ENCODE results near the gene SF3B1.
"Not testable (repeated sequence)": the region's sequence is repeated elsewhere in the genome, so short reads cannot be mapped to it uniquely, and the experiment has no call there.

SF3B1 gene

DNA sequence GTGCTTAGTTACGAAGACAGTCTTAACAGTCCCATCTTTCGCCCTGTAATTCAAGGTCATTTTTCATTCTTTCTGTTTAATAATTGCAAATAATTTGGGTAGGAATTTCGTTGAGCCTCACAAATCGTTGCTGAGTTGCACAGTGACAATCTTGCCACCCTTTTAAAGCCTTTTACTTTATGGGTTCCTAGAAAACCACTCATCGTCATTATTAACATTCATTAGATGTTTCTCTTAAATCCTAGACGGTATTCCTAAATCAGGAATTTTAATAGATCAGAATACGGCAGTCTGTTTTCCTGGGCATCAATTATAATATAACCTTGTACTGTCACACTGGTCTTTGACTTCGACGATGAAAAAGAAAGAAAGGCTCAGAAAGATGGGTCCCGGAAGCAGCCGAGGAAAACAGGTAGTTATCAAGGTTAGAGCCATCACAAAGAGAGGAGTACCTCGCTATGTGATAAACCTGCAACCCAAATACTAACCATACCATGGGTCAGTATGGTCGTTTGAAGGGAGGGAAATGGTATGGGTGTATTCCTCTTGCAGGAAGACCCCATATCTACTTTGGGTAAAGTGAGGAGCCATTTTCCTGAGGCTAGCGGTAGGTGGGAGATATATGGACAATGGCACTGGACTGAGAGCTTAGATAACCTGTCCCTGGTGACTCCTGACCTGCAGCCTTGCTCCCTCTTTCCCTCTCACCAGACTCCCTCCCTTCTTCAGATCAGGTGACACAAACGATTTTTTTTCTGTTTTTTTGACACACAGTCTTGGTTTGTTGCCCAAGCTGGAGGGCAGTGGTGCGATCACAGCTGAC lies 981 bp upstream of the SF3B1 start:
- no peak for ATAC-seq

DNA sequence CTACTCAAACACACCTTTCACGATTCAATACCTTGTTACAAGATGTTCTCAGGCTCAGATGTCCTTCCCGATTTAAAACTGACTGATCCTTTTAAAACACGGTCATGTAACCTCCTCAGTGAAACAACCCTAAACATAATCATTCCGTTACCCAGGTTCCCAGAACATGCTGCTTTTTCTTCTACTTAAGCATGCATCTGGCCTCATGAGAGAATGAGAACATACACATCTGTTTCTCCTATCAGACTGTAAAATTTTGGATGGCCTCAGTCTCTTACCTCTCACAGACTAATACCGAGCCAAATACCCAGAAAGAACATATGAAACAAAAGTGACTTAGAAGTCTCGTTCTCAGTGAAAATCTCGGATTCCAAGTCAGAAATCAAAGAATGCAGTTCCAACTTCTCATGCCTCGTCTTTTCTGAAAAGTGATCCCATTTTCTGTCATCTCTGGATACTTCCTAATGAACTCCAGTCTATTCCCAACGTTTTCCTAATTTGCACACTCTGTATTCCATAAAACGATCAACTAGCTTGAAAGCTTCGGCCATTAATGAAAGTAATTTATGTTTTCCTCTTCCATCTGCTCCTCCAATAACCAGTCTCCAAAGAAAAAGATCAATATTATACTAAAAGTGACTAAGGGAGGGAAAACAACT lies 919 bp downstream of the SF3B1 start:
- ATAC-seq = peak in 1 of 2 donors; percentile 8

DNA sequence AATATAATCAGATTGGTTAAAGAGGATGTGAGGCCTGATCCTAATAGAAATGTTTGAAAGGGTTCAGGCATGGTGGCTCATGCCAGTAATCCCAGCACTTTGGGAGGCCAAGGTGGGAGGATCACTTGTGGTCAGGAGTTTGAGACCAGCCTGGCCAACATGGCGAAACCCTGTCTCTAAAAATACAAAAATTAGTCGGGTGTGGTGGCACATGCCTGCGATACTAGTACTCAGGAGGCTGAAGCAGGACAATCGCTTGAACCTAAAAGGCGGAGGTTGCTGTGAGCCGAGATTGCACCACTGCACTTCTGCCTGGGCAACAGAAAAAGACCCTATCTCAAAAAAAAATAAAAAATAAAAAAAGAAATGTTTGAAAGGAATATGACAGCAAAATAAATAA lies 2.3 kb downstream of the SF3B1 start:
- ATAC-seq = not testable (repeated sequence)

DNA sequence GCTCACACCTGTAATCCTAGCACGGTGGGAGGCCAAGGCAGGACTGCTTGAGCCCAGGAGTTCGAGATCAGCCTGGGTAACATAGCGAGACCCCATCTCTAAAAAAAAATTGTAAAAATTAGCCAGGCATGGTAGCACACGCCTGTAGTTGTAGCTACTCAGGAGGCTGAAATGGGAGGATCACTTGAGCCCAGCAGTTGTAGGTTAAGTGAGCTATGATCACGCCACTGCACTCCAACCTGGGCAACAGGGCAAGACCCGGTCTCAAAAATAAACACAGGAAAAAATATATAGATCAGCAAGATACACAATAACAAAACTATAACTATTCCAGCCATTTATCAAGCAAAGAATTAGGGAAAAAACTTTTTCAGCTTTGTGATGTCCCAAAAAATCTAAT lies 3.0 kb downstream of the SF3B1 start:
- no peak for ATAC-seq

- ATAC-seq = no peak
Measured at GRCh38 chr2:197427986-197428385, 6.8 kb downstream of the SF3B1 start.

- ATAC-seq = no peak
Measured at GRCh38 chr2:197426723-197427603, 7.9 kb downstream of the SF3B1 start.

DNA sequence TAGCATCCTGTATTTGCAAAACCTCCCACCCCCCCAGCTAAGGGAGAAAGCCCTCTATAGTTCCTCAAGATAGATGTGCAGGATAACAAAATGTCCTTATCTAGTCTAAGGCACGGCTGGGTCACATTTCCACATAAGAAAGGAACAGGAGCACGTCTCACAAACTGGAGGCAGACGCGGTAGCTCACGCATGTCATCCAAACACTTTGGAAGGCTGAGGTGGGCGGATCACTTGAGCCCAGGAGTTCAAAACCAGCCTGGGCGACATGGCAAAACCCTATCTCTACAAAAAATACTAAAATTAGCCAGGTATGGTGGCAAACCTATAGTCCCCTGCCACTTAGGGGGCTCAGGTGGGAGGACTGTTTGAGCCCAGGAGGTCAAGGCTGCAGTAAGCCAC lies 9.3 kb downstream of the SF3B1 start:
- no peak for ATAC-seq

DNA sequence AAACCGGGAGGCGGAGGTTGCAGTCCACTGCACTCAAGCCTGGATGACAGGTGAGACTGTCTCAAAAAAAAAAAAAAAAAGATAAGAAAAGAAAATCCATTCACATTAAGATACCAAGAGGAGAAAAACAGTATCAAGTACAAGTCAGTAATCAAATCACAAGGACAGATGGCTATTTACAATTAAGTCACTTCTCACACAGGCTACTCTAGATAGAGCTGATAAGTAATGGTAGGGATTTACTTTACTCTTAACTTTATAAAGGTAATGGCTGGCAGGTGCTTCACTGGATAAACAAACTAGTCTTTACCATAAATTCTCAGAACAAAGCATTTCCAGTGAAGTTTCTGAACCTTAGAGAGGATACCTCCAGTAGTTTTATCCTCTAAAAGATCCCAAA lies 11.5 kb downstream of the SF3B1 start:
- ATAC-seq = no peak

- ATAC-seq = no peak
Measured at GRCh38 chr2:197419438-197419837, 15.4 kb downstream of the SF3B1 start.

- ATAC-seq = no peak
Measured at GRCh38 chr2:197416268-197416667, 18.6 kb downstream of the SF3B1 start.

DNA sequence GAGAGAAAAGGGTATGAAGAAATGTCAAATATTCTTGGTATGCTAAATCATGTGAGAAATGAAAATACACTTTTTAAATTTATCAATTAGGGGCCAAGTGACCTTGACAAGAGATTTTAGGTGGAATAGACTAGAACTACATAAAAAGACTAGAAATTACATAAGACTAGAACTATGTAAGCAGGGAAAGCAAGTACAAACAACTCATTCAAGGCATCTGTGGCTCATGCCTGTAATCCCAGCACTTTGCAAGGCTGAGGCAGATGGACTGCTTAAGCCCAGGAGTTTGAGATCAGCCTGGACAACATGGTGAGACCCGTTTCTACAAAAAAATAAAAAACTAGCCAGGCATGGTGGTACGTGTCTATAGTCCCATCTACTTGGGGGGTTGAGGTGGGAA lies 20.3 kb downstream of the SF3B1 start:
- no peak for ATAC-seq

- ATAC-seq = no peak
Measured at GRCh38 chr2:197414039-197414438, 20.8 kb downstream of the SF3B1 start.

DNA sequence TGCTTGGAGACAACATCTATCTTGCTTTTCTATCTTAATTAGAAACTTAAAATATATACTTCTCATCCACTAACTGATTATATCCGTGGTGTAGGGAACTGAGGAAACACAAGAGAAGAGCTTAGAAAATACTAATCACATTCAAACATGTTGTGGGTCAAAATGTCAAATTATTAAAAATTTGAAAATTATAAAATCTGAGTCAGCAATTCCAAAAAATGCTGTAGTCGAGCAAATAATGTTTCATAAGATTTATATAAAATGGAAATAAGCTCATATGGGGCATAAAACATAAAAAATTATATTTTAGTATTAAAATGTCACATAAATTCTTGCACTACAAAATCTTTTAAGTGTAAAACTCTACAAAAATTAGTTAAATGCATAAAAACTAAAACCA lies 29.2 kb downstream of the SF3B1 start:
- ATAC-seq = no peak

DNA sequence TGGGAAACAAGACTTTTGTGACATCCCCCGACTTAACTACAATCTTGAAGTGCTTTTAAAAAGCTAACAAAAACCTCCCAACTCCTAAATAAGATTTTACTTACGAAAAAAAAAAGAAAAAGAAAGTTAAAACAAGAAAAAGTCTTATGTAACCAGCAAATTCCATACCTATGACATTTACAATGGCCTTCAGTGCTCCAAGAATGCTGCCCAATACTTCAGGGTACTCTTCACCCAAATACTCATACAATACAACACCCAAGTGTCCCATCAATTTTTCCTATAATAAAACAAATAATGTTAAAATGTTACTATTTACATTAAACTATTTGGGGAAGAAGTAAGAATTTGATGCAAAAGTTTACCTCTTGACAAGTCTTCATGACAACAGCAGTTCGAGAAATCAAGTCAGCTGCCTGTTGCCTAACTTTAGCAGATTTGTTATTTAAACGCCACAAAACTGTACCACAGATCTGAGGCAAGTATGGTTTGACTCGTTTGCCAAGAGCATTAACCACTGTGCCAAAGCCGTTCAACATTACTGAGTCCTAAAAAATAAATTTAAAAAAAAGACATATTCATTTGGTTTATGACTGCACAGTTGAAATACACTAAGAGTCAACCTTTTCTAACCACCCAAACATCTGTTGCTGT lies 34.8 kb downstream of the SF3B1 start:
- ATAC-seq = no peak

DNA sequence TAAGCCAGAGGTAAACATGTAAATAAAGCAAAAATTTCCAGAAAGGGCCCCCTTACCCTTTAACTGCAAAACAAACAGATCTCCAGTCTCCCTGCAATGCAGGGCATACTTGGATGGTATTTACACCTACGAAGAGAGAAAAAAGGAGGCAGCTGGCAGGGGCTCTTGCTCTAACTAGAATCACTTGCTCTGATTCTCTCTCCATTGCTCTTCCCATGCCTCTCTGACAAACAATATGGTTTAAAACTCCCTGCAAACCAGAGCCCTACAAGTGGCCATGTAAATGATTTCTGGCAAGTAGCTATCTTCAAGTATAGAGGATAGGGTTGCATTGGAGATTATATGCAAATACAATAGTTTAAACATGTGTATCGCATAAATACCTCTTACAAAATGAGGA lies 35.9 kb downstream of the SF3B1 start:
- no peak for ATAC-seq

GRCh38 chr2:197391220-197391717 lies 43.6 kb downstream of the SF3B1 start:
- no peak for ATAC-seq

- ATAC-seq = no peak
Measured at GRCh38 chr2:197388866-197389587, 45.8 kb downstream of the SF3B1 start.

GRCh38 chr2:197387179-197387578 lies 47.6 kb downstream of the SF3B1 start:
- ATAC-seq = no peak

DNA sequence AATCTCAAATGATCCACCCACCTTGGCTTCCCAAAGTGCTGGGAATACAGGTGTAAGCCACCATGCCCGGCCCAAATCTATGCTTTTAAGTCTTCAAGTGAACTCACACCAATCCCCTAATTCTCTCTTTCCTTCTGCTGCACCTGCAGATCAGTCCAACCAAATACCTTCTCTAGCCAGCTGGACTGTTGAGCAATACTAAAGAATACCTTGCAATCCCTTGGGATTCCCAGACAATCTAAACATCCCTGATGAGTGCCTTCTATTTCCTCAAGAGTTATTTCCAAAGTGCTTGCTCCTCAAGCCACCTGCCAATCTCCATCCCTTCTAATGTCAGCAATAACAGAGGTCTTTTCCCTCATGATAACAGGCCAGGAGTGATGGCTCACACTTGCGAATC lies 48.6 kb downstream of the SF3B1 start:
- no peak for ATAC-seq

DNA sequence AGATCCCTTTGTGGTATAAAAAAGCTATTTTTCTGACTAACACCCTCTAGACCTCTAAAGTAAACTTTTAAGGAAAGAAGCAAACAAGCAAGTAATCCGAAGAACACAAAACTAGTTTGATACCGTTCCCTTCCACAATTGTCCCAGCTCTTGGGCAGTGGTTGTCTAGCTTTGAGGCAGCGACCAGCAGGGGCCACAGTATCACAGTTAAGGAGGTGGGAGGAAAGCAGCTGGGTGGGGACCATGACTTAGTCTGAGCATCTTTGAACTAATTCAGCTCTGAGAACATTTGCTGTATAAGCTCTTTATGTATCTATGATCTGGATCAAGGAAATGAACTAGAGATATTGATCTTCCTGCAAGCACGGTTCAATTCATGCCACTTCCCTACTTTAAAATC lies 51.0 kb downstream of the SF3B1 start:
- ATAC-seq = no peak

- no peak for ATAC-seq
Measured at GRCh38 chr2:197381641-197382040, 53.2 kb downstream of the SF3B1 start.

DNA sequence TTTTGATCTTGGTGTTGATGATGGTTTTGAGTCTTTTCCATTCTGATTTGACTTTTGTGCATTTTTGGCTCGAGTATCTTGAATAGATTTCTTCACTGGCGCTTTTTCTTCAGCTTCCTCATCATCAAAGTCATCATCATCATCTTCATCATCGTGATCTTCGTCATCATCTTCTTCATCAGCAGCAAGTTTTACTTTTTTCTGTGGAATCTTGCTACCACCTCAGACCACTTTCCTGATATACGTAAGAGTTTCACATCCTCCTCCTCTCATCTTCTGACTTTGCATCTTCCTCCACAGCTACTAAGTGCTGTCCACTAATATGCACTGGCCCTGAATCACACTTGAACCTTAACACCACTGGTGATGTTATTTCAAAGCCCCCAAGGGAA lies 54.9 kb downstream of the SF3B1 start:
- not testable (repeated sequence) for ATAC-seq

Data from activated CD4-positive, CD25-positive, alpha-beta regulatory T cell treated with anti-CD3 and anti-CD28 coated beads, Interleukin-2, amount 50 U/mL, for 24 hours (primary cell).